ENCODE results near the gene CAMK1D.

Gene CAMK1D

GRCh38 chr10:12556039-12556438, 206.7 kb downstream of the CAMK1D start:
- no peak for DNase-seq (ENCODE audit: low read depth, low spot score)

- no peak for DNase-seq (ENCODE audit: low read depth, low spot score)
These were observed 210.3 kb downstream of the CAMK1D start for GRCh38 chr10:12559578-12560178.

DNA sequence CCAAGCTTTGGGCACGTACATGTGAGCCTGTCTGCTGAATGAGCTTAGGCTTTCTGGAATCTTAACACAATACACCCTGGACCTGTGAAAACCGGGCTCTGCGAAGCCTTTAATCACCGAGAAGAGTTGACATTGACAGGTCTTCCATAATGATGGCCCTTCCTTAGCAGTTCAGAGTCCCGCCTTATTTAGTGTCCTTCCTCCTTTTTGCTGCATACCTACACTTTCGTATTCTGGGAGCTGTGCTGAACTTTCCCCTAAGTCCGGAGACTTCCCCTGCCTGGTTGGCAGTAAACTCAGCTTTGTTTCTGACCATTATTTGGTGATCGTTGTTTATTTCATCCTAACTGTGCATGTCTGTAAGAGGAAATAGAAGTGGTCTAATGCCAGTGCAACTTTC, 212.0 kb downstream of the CAMK1D start:
- no peak for DNase-seq (ENCODE audit: low read depth, low spot score)

DNA sequence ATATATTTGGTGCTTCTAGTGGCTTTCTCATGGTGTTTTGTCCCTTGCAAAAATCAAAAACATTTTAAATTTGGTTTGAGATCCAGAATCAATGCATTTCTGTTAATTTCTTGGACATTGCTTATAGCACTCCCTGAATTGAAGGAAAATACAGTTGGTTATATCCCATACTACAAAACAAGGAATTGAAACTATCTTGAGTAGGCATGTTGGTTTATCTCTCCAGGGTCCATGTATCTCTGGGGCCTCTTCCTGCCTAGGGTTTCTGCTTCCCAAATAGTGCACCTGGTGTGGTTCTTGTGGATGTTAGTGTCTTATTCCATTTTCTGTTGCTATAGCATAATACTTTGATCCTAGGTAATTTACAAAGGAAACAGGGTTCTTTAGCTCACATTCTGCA, 212.4 kb downstream of the CAMK1D start:
- no peak for DNase-seq (ENCODE audit: low read depth, low spot score)

GRCh38 chr10:12563489-12563888, 214.1 kb downstream of the CAMK1D start:
- no peak for DNase-seq (ENCODE audit: low read depth, low spot score)

GRCh38 chr10:12564173-12564572, 214.8 kb downstream of the CAMK1D start:
- no peak for DNase-seq (ENCODE audit: low read depth, low spot score)

- DNase-seq (ENCODE audit: low read depth, low spot score) = no peak
These were observed 217.1 kb downstream of the CAMK1D start for GRCh38 chr10:12566161-12567115.

- DNase-seq (ENCODE audit: low read depth, low spot score) = no peak
These were observed 219.2 kb downstream of the CAMK1D start for GRCh38 chr10:12568391-12569009.

GRCh38 chr10:12572281-12572680, 222.9 kb downstream of the CAMK1D start:
- DNase-seq (ENCODE audit: low read depth, low spot score) = no peak

DNA sequence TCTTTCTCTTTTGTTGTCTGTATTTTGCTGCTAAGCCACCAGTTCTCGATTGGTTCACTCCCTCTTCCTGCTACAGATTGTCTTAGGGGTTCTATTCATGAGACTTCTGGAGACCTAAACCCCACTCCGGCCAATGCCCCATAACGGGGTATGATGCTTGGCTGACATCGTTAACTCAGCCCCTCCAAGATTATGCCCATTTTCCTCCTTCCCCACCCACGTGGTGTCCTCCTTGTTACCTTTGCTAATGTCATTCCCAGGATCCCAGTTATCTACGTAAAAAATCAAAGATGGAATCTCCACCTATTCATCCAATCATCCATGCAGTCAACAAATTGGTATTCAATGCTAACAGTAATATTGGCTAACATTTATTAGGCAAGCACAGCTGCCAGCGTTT, 228.3 kb downstream of the CAMK1D start:
- DNase-seq (ENCODE audit: low read depth, low spot score) = no peak

GRCh38 chr10:12579954-12580858, 230.9 kb downstream of the CAMK1D start:
- DNase-seq (ENCODE audit: low read depth, low spot score) = no peak

DNA sequence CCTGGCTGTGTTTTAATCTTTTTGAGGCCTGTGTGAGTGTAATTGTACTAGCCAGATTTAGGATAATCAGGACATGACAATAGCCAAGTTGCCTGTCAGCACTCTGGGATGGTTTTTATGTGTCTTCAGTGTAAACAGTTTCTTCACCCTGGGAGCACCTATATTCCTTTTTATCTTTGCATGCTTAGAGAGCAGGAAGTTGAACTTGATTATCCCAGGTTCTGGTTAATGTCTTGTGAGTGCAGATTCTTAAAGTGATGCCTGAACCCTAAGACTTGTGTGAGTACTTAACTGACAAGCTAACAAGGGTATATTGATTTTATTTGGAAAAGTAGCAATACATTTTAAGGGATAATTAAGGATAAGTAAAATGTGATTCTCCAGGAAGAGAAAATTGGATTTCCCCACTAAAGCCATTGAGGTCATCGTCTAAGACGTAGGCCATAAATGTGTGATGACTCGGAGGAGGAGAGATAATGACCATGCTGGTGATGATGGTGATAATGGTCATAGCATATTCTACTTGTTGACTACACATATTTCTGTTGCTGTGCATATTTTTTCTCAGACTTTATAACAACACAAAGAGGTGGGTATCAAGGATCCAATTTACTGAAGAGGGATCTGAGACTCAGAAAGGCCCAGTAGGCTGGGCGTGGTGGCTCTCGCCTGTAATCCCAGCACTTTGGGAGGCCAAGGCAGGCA, 234.7 kb downstream of the CAMK1D start:
- no peak for DNase-seq (ENCODE audit: low read depth, low spot score)

DNA sequence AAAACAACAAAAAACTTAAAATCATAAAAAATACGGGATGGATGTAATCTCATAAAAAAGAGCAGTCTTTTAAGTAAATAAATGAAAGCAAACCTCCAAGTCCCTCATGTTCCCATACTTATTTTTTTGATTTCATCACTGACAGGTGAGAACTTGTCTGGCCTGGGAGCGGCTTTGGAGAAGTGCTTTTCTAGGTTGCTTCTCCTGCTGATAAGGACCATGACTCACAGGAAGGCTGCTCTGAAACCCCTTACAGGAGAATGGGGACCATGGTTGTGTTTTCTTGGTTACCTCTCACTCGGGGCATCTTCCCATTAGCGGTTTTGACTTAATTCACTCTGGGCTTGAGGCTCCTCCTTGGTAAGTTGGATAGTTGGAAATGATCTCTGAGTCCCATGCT, 237.4 kb downstream of the CAMK1D start:
- DNase-seq (ENCODE audit: low read depth, low spot score) = no peak

DNA sequence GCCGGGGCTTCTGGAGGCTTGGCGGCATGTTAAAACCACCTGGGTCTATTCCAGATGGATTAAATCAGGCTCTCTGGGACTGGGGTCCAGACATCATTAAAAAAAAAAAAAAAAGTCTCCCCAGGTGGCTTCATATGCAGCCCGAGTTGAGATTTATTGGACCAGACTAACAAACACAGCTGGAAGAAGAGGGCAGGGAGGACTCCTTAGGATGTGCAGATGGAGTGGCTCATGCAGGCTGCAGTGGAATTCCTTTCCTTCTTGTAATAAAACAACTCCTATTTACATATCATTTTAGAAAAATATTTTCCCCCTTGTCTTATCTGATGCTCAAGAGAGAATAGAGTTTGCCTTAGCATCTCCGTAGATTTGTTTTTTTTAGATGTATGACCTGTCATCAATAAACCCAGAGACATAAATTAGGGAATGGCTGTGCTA, 238.1 kb downstream of the CAMK1D start:
- DNase-seq (ENCODE audit: low read depth, low spot score) = no peak

GRCh38 chr10:12588091-12588860, 238.9 kb downstream of the CAMK1D start:
- DNase-seq (ENCODE audit: low read depth, low spot score) = no peak

- no peak for DNase-seq (ENCODE audit: low read depth, low spot score)
These were observed 239.9 kb downstream of the CAMK1D start for GRCh38 chr10:12589291-12589690.

DNA sequence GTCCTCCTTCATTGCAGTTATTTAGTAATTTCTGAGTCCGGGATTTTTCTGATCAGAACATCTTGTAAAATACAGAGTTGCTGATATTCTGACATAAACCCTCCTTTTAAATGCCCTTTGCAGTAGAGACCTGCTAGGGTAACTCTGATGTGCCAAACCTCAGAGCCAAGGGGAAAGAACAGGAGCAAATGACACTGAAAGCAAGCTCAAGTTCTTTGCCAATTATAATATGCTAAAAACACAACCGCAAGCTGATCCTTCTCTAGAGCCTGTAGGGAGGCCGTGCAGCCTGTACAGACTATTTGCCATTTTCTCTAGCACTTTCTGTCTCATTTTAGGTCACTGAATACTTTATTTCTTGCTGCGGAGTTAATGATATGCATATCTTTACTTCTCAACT, 240.4 kb downstream of the CAMK1D start:
- DNase-seq (ENCODE audit: low read depth, low spot score) = no peak

DNA sequence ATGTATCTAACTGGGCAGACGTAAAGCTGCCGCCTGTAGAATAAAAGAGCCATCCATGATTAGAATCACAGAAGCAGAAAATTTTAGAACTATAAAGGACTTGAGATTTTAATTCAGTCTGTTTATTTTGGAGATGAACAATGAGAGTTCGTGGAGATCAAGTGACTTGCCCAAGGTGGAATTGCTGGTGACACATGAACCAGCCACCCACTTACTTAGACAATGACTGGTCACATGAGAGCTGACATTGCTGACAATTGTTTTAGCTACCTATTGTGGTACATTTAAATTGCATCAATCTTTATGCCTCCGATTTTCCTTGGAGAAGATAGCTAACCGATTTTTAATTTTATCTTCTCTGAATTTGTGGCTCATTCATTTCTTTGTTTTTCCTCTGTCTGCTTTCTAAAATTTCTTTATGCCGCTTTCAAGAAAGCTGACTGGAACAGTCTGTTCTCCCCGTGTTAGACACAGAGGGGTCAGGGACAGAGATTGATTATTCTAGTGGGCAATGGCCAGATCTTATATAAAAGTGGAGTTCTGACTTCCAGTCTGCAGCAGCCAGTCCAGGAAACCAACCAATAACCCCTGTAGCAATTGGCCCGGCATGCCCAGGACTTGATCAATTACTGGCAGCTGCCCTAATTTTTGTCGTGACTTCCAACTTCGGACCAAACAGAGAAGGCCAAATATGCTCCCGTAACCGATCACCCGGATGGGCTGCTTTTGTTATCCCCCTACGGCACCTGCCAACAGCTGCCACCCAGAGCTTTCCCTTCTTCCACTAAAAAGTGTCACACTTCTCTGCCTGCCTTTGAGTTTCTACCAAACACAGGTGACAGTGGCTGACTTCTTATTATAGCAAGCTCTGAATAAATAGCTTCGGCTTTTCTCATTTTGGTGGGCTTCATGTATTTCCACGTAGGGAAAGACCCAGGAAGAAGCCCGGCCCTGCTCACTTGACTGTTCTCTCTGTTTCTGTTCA, 241.6 kb downstream of the CAMK1D start:
- DNase-seq (ENCODE audit: low read depth, low spot score) = no peak

- no peak for DNase-seq (ENCODE audit: low read depth, low spot score)
These were observed 243.6 kb downstream of the CAMK1D start for GRCh38 chr10:12592967-12593366.

Data from iPS DF 19.7 (cell line).